ELR (cell line): ENCODE data around the gene CD82.

Source experiments
- DNase-seq: peaks from one replicate; pipeline ENCODE4 v3.0.0-alpha.2; 2015; ENCODE audit warnings: low read depth

Gene CD82

GRCh38 chr11:44602891-44603310, 37.4 kb downstream of the CD82 start:
- no peak for DNase-seq

GRCh38 chr11:44604171-44604581, 38.7 kb downstream of the CD82 start:
- DNase-seq, result no peak

- no peak for DNase-seq
Observed at GRCh38 chr11:44605068-44605708, 39.7 kb downstream of the CD82 start.

- no peak for DNase-seq
Observed at GRCh38 chr11:44605965-44606364, 40.5 kb downstream of the CD82 start.

- DNase-seq, result no peak
Observed at GRCh38 chr11:44606472-44606871, 41.0 kb downstream of the CD82 start.

- DNase-seq, result peak; percentile 60
Observed at GRCh38 chr11:44607319-44607962, 42.0 kb downstream of the CD82 start.

GRCh38 chr11:44607987-44608386, 42.5 kb downstream of the CD82 start:
- no peak for DNase-seq

- DNase-seq, result no peak
Observed at GRCh38 chr11:44608651-44608990, 43.2 kb downstream of the CD82 start.

- no peak for DNase-seq
Observed at GRCh38 chr11:44608991-44609782, 43.7 kb downstream of the CD82 start.

GRCh38 chr11:44609783-44610155, 44.3 kb downstream of the CD82 start:
- DNase-seq, result no peak

GRCh38 chr11:44610186-44610955, 44.9 kb downstream of the CD82 start:
- DNase-seq, result no peak

- no peak for DNase-seq
Observed at GRCh38 chr11:44611088-44611487, 45.6 kb downstream of the CD82 start.

- no peak for DNase-seq
Observed at GRCh38 chr11:44611687-44612434, 46.4 kb downstream of the CD82 start.

GRCh38 chr11:44613153-44613552, 47.7 kb downstream of the CD82 start:
- no peak for DNase-seq

GRCh38 chr11:44614281-44614775, 48.9 kb downstream of the CD82 start:
- no peak for DNase-seq

- no peak for DNase-seq
Observed at GRCh38 chr11:44615041-44615755, 49.7 kb downstream of the CD82 start.

GRCh38 chr11:44615913-44616791, 50.7 kb downstream of the CD82 start:
- DNase-seq, result no peak

GRCh38 chr11:44617671-44618461, 52.4 kb downstream of the CD82 start:
- no peak for DNase-seq
